Inferior parietal cortex (tissue), 1 donor: ENCODE measurements around the gene CALR.

Source experiments
- DNase-seq: peaks from one replicate; pipeline ENCODE4 v3.0.0-alpha.2; 2016; ENCODE audit errors: extremely low spot score

CALR gene

GRCh38 chr19:12979974-12980373 lies 41.6 kb downstream of the CALR start:
- DNase-seq, result no peak

- no peak for DNase-seq
These were observed 44.2 kb downstream of the CALR start for GRCh38 chr19:12982648-12983047.

GRCh38 chr19:12983091-12983490 lies 44.7 kb downstream of the CALR start:
- DNase-seq, result no peak

GRCh38 chr19:12983542-12984142 lies 45.2 kb downstream of the CALR start:
- peak; percentile 87 for DNase-seq

GRCh38 chr19:12984143-12984627 lies 45.8 kb downstream of the CALR start:
- no peak for DNase-seq

- DNase-seq, result no peak
These were observed 46.3 kb downstream of the CALR start for GRCh38 chr19:12984683-12985048.

GRCh38 chr19:12985049-12985776 lies 46.8 kb downstream of the CALR start:
- peak; percentile 84 for DNase-seq

GRCh38 chr19:12986726-12987125 lies 48.3 kb downstream of the CALR start:
- DNase-seq, result no peak

- DNase-seq, result no peak
These were observed 48.8 kb downstream of the CALR start for GRCh38 chr19:12987190-12987589.

- DNase-seq, result no peak
These were observed 49.4 kb downstream of the CALR start for GRCh38 chr19:12987781-12988180.

GRCh38 chr19:12990431-12990830 lies 52.0 kb downstream of the CALR start:
- DNase-seq, result no peak

GRCh38 chr19:12990853-12991252 lies 52.4 kb downstream of the CALR start:
- DNase-seq, result no peak

- DNase-seq, result no peak
These were observed 52.9 kb downstream of the CALR start for GRCh38 chr19:12991296-12991695.

- DNase-seq, result no peak
These were observed 54.3 kb downstream of the CALR start for GRCh38 chr19:12992729-12993128.

- DNase-seq, result no peak
These were observed 55.2 kb downstream of the CALR start for GRCh38 chr19:12993562-12993961.
